IMR-90 (cell line): Measurements from ENCODE around the gene RAB18. TPM values are rescaled to one million over a fixed set of nuclear protein-coding genes. Genes with fewer than 3 reads are reported as not detected.

Experiments used
- ATAC-seq: fragments of 200-7000 bp; cut with Tn5 transposase; 2 replicates; pipeline ENCODE4 v1.9.1; 2020; ENCODE audit warnings: low read depth, mild to moderate bottlenecking, moderate library complexity
- BruUV-seq: library from RNA; stranded (reverse); fragments of 400-500 nt; replicated peaks from 2 replicates; lab custom pipeline; 2021; lab: Mats Ljungman, UMichigan
- CTCF ChIA-PET: fragments of 300-600 bp; formaldehyde crosslinking; extraction: SDS; loops from one replicate; lab custom pipeline; 2021; ENCODE audit warnings: antibody characterized with exemption; lab: Yijun Ruan, JAX
- POLR2A ChIA-PET: fragments of 300-600 bp; sonication (Branson Sonifier 250); formaldehyde crosslinking; loops from one replicate; lab custom pipeline; 2022; ENCODE audit warnings: antibody characterized with exemption; ENCODE audit not compliant: unreplicated experiment; lab: Charles Lee
- DNase-seq: peaks from one replicate; pipeline ENCODE4 v3.0.0; 2013
- H2AFZ ChIP-seq: replicated peaks from 2 replicates; pipeline ENCODE3; 2013; ENCODE audit warnings: low read length, mild to moderate bottlenecking; ENCODE audit not compliant: poor library complexity
- H2AK5ac ChIP-seq: 2 replicates; pipeline ENCODE4 v1.6.1; 2013; ENCODE audit warnings: low read depth, low read length, inconsistent platforms
- H2AK9ac ChIP-seq: replicated peaks from 2 replicates; pipeline ENCODE3; 2013; ENCODE audit warnings: mild to moderate bottlenecking, low read depth, low read length, moderate library complexity; ENCODE audit not compliant: poor library complexity
- H2BK120ac ChIP-seq: 2 replicates; pipeline ENCODE4 v1.6.1; 2013; ENCODE audit warnings: low read depth, low read length, inconsistent platforms
- H2BK15ac ChIP-seq: 3 replicates; pipeline ENCODE4 v1.6.1; 2013; ENCODE audit warnings: low read depth, low read length, inconsistent platforms
- H2BK20ac ChIP-seq: 2 replicates; pipeline ENCODE4 v1.6.1; 2013; ENCODE audit warnings: low read depth, mild to moderate bottlenecking, inconsistent platforms, low read length, moderate library complexity
- H2BK5ac ChIP-seq: 2 replicates; pipeline ENCODE4 v1.6.1; 2013; ENCODE audit warnings: mild to moderate bottlenecking, low read depth, low read length, inconsistent platforms; ENCODE audit not compliant: poor library complexity, severe bottlenecking
- H3K14ac ChIP-seq: replicated peaks from 2 replicates; pipeline ENCODE4 v1.6.1; 2013; ENCODE audit warnings: low read depth, low read length, inconsistent platforms
- H3K18ac ChIP-seq: 2 replicates; pipeline ENCODE4 v1.6.1; 2013; ENCODE audit warnings: low read depth, low read length, control low read depth
- H3K23ac ChIP-seq: 2 replicates; pipeline ENCODE4 v1.6.1; 2013; ENCODE audit warnings: low read depth, low read length, inconsistent platforms
- H3K27ac ChIP-seq: 2 replicates; pipeline ENCODE4 v1.5.1; 2013; ENCODE audit warnings: mild to moderate bottlenecking, control low read depth, low read length; ENCODE audit not compliant: insufficient read depth
- H3K27me3 ChIP-seq: 2 replicates; pipeline ENCODE4 v1.6.1; 2013; ENCODE audit warnings: low read length; ENCODE audit not compliant: control insufficient read depth, insufficient read depth
- H3K36me3 ChIP-seq: 2 replicates; pipeline ENCODE4 v1.6.1; 2013; ENCODE audit warnings: low read length, mixed read lengths; ENCODE audit not compliant: control insufficient read depth, insufficient read depth
- H3K4ac ChIP-seq: 2 replicates; pipeline ENCODE4 v1.6.1; 2013; ENCODE audit warnings: low read depth, low read length, inconsistent platforms
- H3K4me1 ChIP-seq: 2 replicates; pipeline ENCODE4 v1.6.1; 2013; ENCODE audit warnings: low read length, mixed read lengths; ENCODE audit not compliant: control insufficient read depth, insufficient read depth
- H3K4me2 ChIP-seq: 2 replicates; pipeline ENCODE4 v1.6.1; 2013; ENCODE audit warnings: low read depth, mild to moderate bottlenecking, control low read depth, low read length, moderate library complexity
- H3K4me3 ChIP-seq: 2 replicates; pipeline ENCODE4 v1.5.1; 2013; ENCODE audit warnings: low read depth, mild to moderate bottlenecking, control low read depth, low read length, moderate library complexity; ENCODE audit not compliant: insufficient read depth
- H3K56ac ChIP-seq: 2 replicates; pipeline ENCODE4 v1.6.1; 2013; ENCODE audit warnings: low read length, inconsistent platforms; ENCODE audit not compliant: insufficient read depth; ENCODE audit errors: extremely low read depth
- H3K79me1 ChIP-seq, 2 experiments: 2 replicates each; pipeline ENCODE4 v1.6.1; 2013; ENCODE audit warnings: low read length in 2 of 2, inconsistent platforms in 1 of 2, low read depth in 1 of 2
- H3K9ac ChIP-seq: 2 replicates; pipeline ENCODE4 v1.6.1; 2013; ENCODE audit warnings: low read depth, low read length, control low read depth
- H3K9me1 ChIP-seq: 2 replicates; pipeline ENCODE4 v1.6.1; 2013; ENCODE audit warnings: low read length, inconsistent platforms; ENCODE audit not compliant: insufficient read depth
- H3K9me3 ChIP-seq: 2 replicates; pipeline ENCODE4 v1.6.1; 2013; ENCODE audit warnings: low read length; ENCODE audit not compliant: control insufficient read depth, insufficient read depth
- H4K20me1 ChIP-seq: 2 replicates; pipeline ENCODE4 v1.6.1; 2013; ENCODE audit warnings: low read length, inconsistent platforms; ENCODE audit not compliant: insufficient read depth
- H4K5ac ChIP-seq: 2 replicates; pipeline ENCODE4 v1.6.1; 2013; ENCODE audit warnings: mild to moderate bottlenecking, low read depth, low read length, control low read depth
- H4K8ac ChIP-seq, 2 experiments: 2 replicates each; pipeline ENCODE4 v1.6.1; 2013; ENCODE audit warnings: low read depth in 2 of 2, low read length in 2 of 2, control low read depth in 1 of 2, inconsistent platforms in 1 of 2
- H4K91ac ChIP-seq: 2 replicates; pipeline ENCODE4 v1.6.1; 2013; ENCODE audit warnings: low read depth, low read length, inconsistent platforms; ENCODE audit not compliant: insufficient read depth
- BHLHE40 ChIP-seq: fragments of 150-350 bp; IDR thresholded peaks from 2 replicates; pipeline ENCODE4 v1.6.1; 2016; ENCODE audit warnings: mild to moderate bottlenecking, low read depth, low read length
- NFE2L2 ChIP-seq: fragments of 150-350 bp; IDR thresholded peaks from 2 replicates; pipeline ENCODE4 v1.6.1; 2016; ENCODE audit warnings: low read depth, mild to moderate bottlenecking, low read length
- RAD21 ChIP-seq: IDR thresholded peaks from 2 replicates; pipeline ENCODE4 v1.6.1; 2012; ENCODE audit warnings: low read length, improper control_type of control experiment
- RFX5 ChIP-seq: IDR thresholded peaks from 2 replicates; pipeline ENCODE4 v1.8.0; 2012; ENCODE audit warnings: low read depth, mild to moderate bottlenecking, low read length, moderate library complexity
- WGBS, 2 experiments: methylation state at CpG; one replicate each; pipeline versions ENCODE4 v1.1.5 to v1.1.7; 2013; ENCODE audit warnings: missing lambda C conversion rate in 2 of 2; ENCODE audit not compliant: insufficient read length in 1 of 2; ENCODE audit errors: extremely low coverage in 2 of 2; 5-methylcytosine and 5-hydroxymethylcytosine counted together
- dilution Hi-C: fragments of 300-500 bp; cut with HindIII; formaldehyde crosslinking; loops from one replicate; pipeline ENCODE4 v1.14.3; 2018; ENCODE audit warnings: low sequenced_read_pairs; ENCODE audit not compliant: unreplicated experiment
- in situ Hi-C: fragments of 300-500 bp; cut with MboI; formaldehyde crosslinking; loops from 3 replicates; pipeline ENCODE4 v1.14.3; 2019; ENCODE audit warnings: low sequenced_read_pairs, inconsistent platforms, mixed read lengths
- intact Hi-C: fragments of 100-400 bp; cut with micrococcal nuclease; formaldehyde crosslinking; loops from 2 replicates; pipeline ENCODE4 v1.10.0; 2022
- polyA plus RNA-seq, 3 experiments: library from polyadenylated mRNA; depleted of rRNA; stranded (reverse); fragments of >200 nt; gene quantifications; 2 replicates each; pipeline ENCODE4 v1.2.3, GENCODE V29; 2012; ENCODE audit warnings: low replicate concordance in 1 of 3
- total RNA-seq: library from RNA; depleted of rRNA; stranded (reverse); fragments of >200 nt; gene quantifications from 2 replicates; pipeline ENCODE4 v1.2.3, GENCODE V29; 2012
- TF ChIP-seq, protein P1 (sequence below): fragments of 150-350 bp; IDR thresholded peaks from 2 replicates; pipeline ENCODE4 v1.6.1; 2017; ENCODE audit warnings: mild to moderate bottlenecking, antibody characterized with exemption, low read length, low read depth
- TF ChIP-seq, protein P2 (sequence below): fragments of 150-350 bp; IDR thresholded peaks from 2 replicates; pipeline ENCODE4 v1.6.1; 2016; ENCODE audit warnings: low read depth, mild to moderate bottlenecking, low read length, moderate library complexity, borderline replicate concordance

The RAB18 gene
- total and polyA plus RNA-seq, 2 of the 4 experiments (the other 2 are of a cell fraction), result 17.6 to 38.8 TPM

DNA sequence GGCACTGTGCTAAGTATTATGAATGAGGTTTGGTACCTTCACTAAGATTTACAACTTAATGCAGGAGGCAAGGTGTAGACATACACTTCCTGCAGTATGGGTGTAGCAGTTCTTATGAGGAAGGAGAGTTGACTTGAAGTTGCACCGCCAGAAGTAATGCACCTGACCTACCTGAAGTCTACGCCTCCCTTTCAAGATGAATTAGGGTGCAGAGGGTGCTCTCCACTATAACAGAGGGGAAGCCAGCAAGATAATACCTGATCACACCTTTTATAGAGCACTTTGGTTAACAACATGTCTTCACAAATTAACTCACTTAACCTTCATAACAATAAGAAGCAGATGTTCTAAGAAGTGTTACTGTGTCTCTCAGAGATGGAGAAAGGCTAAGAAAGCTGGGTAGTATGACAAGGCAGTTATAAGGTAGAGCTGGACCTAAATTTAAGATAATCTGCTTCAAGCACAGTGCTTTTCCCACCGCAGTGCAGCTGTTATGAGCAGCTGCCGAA, 552 bp upstream of the RAB18 start:
- BruUV-seq, result no TSS peak
- H4K20me1 ChIP-seq, result peaks cover 23% of the 10 kb centered on the region
- intact Hi-C loops, result loop anchor here (5.0 kb wide), 1 partner anchor 261 kb away; the partner anchor contains the start of gene ACBD5

More for the DNA sequence above, 552 bp upstream of the RAB18 start:
- peak overlapping the region; percentile 64; the same call in 1 of the 2 replicates for H3K4ac ChIP-seq
- H3K27ac ChIP-seq, result peak overlapping the region; percentile 15; the same call in 1 of the 2 replicates
- peaks cover 2% of the 10 kb centered on the region; the same call in 1 of the 2 replicates for H3K4me1 ChIP-seq
- ATAC-seq (no peak), DNase-seq (no peak)
- in situ Hi-C loops (loop anchor here (10.0 kb wide), 1 partner anchor 259 kb away; the partner anchor contains the start of gene ACBD5), dilution Hi-C loops (no loop called here)
- peak overlapping the region; percentile 49; the same call in 1 of the 2 replicates for H3K9ac ChIP-seq
- H3K36me3 ChIP-seq, result no peaks in the 10 kb centered on the region
- H3K9me1 ChIP-seq, result peaks cover 3% of the 10 kb centered on the region
- H3K9me3 ChIP-seq, result no peaks in the 10 kb centered on the region
- peak overlapping the region; percentile 10; the same call in 1 of the 2 replicates for H2AK5ac ChIP-seq
- H3K23ac ChIP-seq, result 0 out of 2 replicates have a peak overlapping the region, but pooled peaks have one; percentile 13
- peak overlapping the region; percentile 79 for H3K4me2 ChIP-seq
- peak overlapping the region; percentile 53 for H2BK120ac ChIP-seq
- H3K4me3 ChIP-seq, result peak overlapping the region; percentile 81
- peak overlapping the region; percentile 26; the same call in 1 of the 2 replicates for H3K56ac ChIP-seq
- peak overlapping the region; percentile 98 for H2AFZ ChIP-seq
- POLR2A ChIA-PET, result interaction anchor here (0.5 to 0.9 kb wide), 2 partner anchors 11 to 136 kb away, joined by 3 to 5 read pairs; no protein-coding TSS in a partner anchor
- WGBS, 2 experiments, result no CpG with 5 or more reads among the region's 4 CpGs
- CTCF ChIA-PET, result interaction anchor here (1.5 kb wide), 1 partner anchor 10 kb away, joined by 4 read pairs; no protein-coding TSS in a partner anchor
- peaks cover 0 to 21% of the 10 kb centered on the region in 2 experiments; a peak in 2 of 4 replicates for H3K79me1 ChIP-seq
- peak overlapping the region; percentile 67 for H3K14ac ChIP-seq
- H2AK9ac ChIP-seq, result no peak overlapping the region
- H4K5ac ChIP-seq, result peak overlapping the region; percentile 82
- peak overlapping the region; percentile 64 for H2BK5ac ChIP-seq
- H4K91ac ChIP-seq, result 0 out of 2 replicates have a peak overlapping the region, but pooled peaks have one; percentile 40
- peak overlapping the region; percentile 8; the same call in 1 of the 3 replicates for H2BK15ac ChIP-seq
- no peak for TF ChIP-seq NFE2L2
- TF ChIP-seq RAD21, result no peak
- TF ChIP-seq, protein P1, sequence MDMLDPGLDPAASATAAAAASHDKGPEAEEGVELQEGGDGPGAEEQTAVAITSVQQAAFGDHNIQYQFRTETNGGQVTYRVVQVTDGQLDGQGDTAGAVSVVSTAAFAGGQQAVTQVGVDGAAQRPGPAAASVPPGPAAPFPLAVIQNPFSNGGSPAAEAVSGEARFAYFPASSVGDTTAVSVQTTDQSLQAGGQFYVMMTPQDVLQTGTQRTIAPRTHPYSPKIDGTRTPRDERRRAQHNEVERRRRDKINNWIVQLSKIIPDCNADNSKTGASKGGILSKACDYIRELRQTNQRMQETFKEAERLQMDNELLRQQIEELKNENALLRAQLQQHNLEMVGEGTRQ, result no peak
- TF ChIP-seq BHLHE40, result no peak
- TF ChIP-seq, protein P2, sequence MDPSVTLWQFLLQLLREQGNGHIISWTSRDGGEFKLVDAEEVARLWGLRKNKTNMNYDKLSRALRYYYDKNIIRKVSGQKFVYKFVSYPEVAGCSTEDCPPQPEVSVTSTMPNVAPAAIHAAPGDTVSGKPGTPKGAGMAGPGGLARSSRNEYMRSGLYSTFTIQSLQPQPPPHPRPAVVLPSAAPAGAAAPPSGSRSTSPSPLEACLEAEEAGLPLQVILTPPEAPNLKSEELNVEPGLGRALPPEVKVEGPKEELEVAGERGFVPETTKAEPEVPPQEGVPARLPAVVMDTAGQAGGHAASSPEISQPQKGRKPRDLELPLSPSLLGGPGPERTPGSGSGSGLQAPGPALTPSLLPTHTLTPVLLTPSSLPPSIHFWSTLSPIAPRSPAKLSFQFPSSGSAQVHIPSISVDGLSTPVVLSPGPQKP, result no peak
- TF ChIP-seq RFX5, result no peak
- no peaks in the 10 kb centered on the region; the same call in none of the 2 replicates for H3K27me3 ChIP-seq
- H3K18ac ChIP-seq, result peak overlapping the region; percentile 24; the same call in 1 of the 2 replicates
- H2BK20ac ChIP-seq, result no peak overlapping the region
- H4K8ac ChIP-seq, result peak overlapping the region; percentile 78 to 93
